ENCODE results near the gene FCN1.
A peak's percentile ranks its signal among the peaks of the same experiment; 100 is the strongest.

FCN1 gene

GRCh38 chr9:134951461-134951860 lies 33.7 kb upstream of the FCN1 start:
- no peak for DNase-seq (ENCODE audit: low read depth)

DNA sequence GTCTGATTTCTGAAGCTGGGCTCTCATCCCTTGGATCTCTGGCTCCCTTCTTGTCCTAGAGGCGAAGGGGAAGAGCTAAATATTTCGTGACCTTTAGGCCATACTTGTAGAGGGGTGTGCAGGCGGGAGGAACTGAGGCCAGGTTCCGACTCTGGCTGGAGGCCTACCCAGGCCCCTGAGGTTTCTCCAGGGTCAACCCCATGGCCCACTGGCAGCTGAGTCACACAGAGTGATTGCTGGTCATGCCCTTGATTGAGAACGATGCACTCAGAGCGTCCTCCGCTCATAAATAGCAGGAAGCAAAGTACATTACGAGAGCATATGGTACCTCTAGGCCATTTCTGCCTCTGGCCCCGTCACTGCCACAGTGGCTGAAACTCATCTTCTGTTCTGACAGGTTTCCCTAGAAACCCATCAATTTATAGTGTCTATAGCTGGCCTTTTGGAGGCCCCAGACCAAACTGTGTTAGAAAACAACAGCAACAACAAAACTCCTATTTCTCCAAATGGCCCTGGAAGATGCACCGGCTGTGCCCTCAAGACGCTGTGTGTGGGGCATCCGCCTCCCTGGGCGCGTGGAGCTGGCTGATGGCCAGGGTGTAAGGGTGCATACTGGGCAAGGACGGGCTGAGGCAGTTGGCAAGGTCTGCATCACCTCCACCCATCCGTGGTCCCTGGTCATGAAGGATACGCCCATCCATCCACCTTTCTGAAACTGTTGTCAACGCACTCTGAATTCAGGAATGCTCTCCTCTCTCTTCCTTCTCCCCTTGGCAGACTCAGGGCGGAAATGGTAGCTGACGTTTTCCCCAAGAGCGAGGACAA lies 32.9 kb upstream of the FCN1 start:
- no peak for DNase-seq (ENCODE audit: low read depth)

- DNase-seq (ENCODE audit: low read depth) = no peak
These were observed 32.1 kb upstream of the FCN1 start for GRCh38 chr9:134949681-134950385.

- DNase-seq (ENCODE audit: low read depth) = no peak
These were observed 30.4 kb upstream of the FCN1 start for GRCh38 chr9:134948149-134948548.

DNA sequence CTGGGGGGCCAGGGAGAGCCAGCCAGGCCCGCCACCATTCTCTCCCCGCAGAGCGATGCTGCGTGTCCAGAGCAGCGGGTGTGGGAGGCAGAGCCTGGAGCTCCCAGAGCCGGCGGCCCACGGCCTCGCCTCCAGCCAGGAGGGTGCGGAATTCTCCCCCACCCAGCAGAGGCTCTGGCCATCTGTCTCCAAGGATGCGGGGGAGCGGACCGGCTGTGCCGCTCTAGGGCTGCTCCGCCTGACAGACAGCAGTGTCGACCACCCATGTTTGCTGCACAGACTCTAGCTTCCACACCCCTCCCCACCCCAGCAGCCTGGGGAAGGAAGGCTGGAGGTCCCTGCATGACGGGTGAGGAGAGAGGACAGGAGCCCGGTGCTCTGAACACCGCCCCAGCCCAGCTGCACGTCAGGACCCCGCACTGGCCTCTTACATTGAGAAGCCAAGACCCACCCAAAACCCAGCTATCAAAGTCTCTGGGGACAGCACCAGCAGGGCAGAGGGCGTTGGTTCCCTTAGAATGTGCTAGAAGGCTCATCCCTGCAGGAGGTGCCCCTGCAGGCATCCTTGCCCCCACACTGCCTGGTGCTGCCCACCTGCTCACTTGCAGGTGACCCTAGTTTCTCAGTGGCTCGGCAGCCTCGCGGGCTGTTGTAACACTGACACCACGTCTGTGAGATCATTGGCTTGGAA lies 29.7 kb upstream of the FCN1 start:
- DNase-seq (ENCODE audit: low read depth) = no peak

GRCh38 chr9:134946663-134947062 lies 29.0 kb upstream of the FCN1 start:
- no peak for DNase-seq (ENCODE audit: low read depth)

DNA sequence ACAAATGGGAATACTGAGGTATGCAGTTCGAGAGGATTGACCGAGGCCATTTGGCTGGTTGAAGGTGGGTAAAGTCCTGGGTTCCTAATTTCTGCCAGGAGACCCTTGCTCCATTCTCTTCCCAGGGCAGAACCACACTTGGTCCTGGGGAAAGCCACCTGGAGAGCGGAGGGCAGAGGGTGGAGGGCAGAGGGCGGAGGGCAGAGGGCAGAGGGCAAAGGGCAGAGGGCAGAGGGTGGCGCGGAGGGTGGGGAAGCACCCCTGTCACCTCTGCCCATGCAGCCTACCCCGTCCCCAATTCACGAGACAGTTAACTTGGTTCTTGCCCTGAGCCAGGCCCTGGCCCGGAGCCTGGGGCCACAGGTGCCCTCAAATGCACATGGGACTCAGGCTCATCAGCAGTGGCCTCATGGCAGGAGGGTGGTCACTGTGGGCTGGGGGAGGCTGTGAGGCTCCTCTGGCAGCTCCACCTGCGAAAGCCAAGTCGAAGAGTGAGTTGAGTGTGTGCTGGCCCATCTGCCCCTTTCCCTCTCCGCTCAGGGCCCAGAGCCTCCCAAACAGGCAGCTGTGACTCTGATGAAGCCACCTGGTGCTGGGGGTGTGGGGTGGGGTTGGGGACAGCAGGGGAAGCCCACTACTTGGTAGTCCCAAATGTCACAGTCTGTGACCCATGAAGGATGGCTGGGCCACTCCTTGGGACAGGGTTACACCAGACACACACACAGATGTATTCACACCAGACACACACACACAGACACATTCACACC lies 28.0 kb upstream of the FCN1 start:
- no peak for DNase-seq (ENCODE audit: low read depth)

GRCh38 chr9:134944916-134945315 lies 27.2 kb upstream of the FCN1 start:
- no peak for DNase-seq (ENCODE audit: low read depth)

GRCh38 chr9:134944351-134944802 lies 26.7 kb upstream of the FCN1 start:
- DNase-seq (ENCODE audit: low read depth) = peak; percentile 3

DNA sequence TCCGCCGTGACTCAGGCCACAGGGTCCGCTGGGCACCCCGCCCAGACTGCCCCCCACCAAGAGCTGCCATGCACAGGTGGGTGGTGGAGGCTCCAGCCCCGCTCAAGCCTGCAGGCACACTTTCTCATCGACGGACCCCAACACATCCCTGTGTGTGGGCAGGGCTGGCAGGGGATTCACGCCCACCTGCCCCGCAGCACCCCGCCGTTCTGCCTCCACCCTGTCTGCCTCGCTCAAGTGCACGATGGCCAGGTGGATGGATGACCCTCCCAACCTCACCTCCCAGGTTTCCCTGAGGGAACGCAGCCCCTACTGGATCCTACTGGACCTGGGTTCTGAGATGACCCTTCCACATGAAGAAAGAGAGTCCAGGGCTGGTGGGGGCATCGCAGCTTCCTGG lies 26.1 kb upstream of the FCN1 start:
- DNase-seq (ENCODE audit: low read depth) = no peak

GRCh38 chr9:134943411-134943810 lies 25.7 kb upstream of the FCN1 start:
- no peak for DNase-seq (ENCODE audit: low read depth)

GRCh38 chr9:134942788-134943184 lies 25.1 kb upstream of the FCN1 start:
- no peak for DNase-seq (ENCODE audit: low read depth)

DNA sequence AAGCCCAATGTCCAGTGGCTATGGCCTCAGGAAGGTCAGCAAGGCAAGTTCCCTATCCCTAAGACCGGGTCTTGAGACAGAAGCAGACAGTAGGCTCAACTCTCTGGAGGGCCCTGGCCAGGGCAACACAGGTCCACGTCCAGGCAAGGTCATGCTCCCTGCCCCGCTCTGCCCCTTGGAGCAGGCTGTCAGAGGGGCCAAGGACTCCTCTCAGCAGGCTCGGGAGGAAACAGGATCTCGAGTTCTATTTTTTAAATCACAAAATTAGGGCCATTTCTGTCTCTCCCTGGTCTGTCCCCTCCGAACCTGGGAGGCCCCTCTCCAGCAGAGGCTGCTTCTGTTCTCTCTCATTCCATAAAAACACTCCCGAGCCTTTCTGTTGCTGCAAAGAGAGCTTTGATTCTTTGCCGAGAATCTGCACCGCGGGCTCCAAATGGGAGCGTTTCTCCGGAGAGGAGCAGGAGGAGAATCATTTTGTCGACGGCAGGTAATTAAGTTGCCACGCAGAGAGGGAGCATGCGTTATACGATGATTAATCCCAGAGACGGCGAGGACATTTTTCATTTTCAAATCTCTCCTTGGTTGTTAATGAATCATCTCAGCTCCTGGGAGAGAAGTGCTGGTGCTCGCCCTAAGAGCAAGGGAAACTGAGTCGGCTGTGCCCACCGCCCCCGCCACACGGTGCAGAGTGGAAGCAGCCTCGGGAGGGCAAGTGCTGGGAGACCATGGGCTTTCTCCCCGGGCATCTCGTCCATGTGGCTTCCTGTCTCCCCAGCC lies 24.5 kb upstream of the FCN1 start:
- DNase-seq (ENCODE audit: low read depth) = peak; percentile 2

DNA sequence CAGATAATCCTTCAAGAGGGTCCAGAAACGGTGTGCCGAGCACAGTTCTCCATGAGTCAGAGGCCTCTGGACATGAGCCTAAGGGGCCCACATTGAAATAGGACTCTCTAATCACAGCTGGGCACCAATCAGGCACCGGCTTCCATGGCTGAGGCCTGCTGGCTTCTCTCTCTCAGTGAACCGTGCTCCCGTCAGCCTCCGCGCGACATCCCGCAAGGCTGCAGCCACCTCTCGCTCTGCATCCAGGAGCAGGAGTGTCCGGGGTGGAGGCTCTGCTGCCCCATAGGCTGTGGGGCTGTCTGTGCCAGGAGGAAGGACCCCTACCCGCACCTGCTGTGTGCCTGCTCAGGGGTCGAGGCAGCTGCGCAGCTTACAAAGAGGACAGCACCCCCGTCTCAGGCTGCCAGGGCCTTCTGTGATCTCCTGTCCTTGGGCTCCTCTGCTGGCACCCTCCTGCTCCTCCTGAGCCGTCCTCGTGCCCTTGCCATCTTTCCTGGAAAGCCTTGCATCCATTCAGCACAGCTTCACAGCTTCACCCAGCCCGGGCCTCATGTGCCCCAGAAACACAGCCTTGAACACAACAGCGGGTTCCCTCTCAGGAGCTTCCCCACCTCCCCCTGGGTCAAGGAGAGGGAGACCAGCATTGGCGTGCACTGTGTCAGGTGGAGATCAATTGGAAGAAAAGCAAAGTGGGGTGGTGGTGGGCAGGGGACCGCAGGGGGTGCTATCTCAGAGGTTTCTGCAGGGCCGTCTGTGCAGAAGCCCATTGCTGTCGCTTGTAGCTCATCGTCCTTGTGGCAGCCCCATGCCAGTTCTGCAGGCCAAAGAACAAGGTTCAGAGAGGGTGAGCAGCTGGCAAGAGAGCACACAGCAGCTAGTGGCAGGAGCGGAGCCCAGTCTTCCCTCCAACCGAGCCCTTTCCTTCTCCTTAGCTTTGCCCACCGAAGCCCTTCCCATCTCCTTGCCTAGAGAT lies 22.8 kb upstream of the FCN1 start:
- no peak for DNase-seq (ENCODE audit: low read depth)

DNA sequence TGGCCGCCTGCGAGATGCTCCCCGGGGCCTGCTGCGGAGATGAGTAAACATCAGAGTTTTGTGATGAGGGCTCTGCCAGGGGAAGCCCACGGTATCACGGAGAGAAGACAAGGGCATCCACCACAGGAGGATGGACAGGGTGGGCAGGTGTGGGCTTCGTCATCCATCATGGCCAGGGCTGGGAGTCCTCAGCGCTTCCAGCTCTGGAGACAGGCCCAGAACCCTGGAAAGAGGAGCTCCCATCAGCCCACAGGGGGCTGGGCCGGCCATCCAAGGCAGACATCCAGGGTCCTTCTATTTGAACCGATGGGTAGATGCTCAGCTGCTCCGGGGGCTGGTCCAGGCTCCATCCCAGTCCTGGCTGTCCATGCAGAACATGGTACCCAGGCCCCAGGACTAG lies 22.1 kb upstream of the FCN1 start:
- no peak for DNase-seq (ENCODE audit: low read depth)

DNA sequence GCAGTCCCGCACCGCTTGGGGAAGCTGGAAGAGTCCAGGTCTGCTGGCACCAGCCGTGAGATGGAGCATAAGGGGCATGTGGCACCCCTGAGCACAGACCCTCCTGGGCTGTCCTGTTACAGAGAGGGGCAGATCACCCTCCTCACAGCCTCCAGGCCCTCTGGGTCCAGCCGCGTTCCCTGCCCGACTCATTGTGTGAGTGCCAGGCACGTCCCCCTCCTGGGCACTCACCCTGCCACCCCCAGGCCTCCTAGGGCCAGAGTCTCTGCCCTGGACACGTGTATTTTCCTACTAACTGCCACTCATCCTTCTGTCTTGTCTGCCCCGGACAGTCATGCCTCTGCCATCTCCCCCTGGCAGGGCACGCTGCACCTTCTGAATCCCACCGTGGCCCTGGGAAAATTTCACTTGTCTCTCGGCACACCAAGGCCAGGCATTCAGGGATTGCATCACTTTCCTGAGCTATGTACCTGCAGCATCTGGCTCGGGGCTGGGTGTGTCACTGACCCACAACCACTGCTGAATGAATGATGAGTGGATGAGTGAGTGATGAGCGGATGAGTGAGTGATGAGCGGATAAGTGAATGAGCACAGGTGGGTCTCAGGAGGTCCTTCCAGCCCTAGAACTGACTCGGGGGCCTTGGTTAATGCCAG lies 21.5 kb upstream of the FCN1 start:
- DNase-seq (ENCODE audit: low read depth) = no peak

GRCh38 chr9:134938346-134939079 lies 20.8 kb upstream of the FCN1 start:
- no peak for DNase-seq (ENCODE audit: low read depth)

- no peak for DNase-seq (ENCODE audit: low read depth)
These were observed 20.0 kb upstream of the FCN1 start for GRCh38 chr9:134937566-134938345.
